C4-2B (cell line): ENCODE measurements around the gene CHPF2.

Experiments
- H3K27ac ChIP-seq: fragments of 450-650 bp; 2 replicates; pipeline ENCODE4 v1.5.1; 2017
- CTCF ChIP-seq: fragments of 450-650 bp; conservative IDR thresholded peaks from 2 replicates; pipeline ENCODE4 v1.5.1; 2017; ENCODE audit warnings: mild to moderate bottlenecking
- ZFX ChIP-seq: fragments of 450-650 bp; IDR thresholded peaks from 2 replicates; pipeline ENCODE4 v1.6.1; 2017

Gene CHPF2

DNA sequence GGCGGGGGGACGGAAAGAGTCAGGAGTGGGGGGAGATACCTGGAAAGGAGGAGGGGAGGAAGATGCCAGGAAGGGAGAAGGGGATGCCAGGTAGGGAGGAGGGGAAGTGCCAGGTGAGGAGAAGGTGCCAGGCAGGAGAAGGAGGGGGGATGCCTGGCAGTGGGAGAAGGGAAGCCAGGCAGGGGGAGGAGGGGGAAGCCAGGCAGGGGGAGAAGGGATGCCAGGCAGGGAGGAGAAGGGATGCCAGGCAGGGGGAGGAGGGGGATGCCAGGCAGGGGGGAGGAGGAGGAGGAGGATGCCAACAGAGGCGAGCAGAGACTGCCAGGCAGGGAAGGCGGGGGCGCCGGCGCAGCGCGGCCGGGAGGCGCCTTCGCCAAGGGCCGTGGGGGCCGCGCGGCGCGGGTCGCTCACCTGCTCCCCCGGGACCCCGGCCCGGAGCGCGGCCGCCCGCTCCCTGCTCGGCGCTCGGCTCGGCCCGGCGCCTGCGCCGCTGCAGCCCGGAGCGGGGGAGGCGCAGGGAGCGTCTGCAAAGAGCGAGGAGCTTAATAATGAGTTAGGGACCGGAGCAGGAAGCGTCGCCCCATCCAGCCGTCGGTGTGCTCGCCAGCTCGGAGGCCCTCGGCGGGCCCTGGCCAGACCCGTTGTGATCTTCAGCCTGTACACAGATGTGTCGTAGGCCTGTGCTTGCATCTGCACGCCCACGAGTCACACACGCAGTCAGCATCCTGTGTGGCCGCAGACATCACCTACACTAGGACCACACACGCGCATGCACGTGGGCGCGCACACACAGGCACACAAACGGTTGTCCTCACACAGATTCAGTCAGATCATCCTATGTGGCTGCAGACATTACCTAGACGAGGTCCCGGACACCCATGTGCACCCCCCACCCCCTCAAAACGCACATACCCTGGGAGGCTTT lies 44.6 kb downstream of the CHPF2 start:
- H3K27ac ChIP-seq: peak overlapping the region; percentile 6; the same call in 1 of the 2 replicates
- TF ChIP-seq CTCF (no peak), ZFX (no peak; the same call in 1 of the 2 replicates)

- no peak overlapping the region for H3K27ac ChIP-seq
- TF ChIP-seq CTCF (no peak), ZFX (no peak)
These were observed 45.3 kb downstream of the CHPF2 start for GRCh38 chr7:151277631-151278030.

GRCh38 chr7:151278949-151279348 lies 46.7 kb downstream of the CHPF2 start:
- no peak for TF ChIP-seq ZFX
- TF ChIP-seq CTCF: no peak
- no peak overlapping the region for H3K27ac ChIP-seq

- H3K27ac ChIP-seq: no peak overlapping the region
- TF ChIP-seq CTCF (no peak), ZFX (no peak)
These were observed 47.6 kb downstream of the CHPF2 start for GRCh38 chr7:151279868-151280267.

DNA sequence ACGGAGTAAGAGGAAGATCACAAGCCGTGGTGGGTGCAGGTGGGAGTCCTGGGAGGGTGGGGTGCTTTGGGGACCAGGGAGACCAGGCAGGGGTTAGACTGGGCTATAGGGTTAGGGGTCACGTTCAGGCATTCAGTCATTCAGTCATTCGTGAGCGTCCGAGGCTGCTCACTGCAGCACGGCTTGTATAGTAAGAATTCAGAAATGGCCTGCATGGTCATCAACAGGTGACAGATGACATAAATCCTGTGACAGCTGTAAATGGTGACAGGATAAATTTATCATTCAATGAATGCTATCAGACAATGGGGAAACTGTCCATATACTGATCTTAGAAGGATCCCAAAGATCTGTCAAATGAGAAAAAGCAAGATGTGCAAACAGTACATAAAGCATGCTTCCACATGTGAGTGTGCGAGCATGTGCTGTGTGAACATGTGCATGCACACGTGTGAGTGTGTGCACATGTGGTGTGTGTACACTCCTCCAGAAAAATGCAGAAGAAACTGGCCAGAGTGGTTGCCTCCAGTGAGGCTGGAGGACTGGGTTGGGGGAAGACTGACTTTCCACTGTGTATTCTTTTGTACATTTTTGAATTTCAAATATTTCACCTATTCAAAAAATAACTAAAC lies 48.2 kb downstream of the CHPF2 start:
- H3K27ac ChIP-seq: no peak overlapping the region
- TF ChIP-seq CTCF: no peak
- no peak for TF ChIP-seq ZFX

GRCh38 chr7:151281686-151282085 lies 49.4 kb downstream of the CHPF2 start:
- TF ChIP-seq ZFX (no peak), CTCF (no peak)
- no peak overlapping the region for H3K27ac ChIP-seq

GRCh38 chr7:151282111-151282510 lies 49.8 kb downstream of the CHPF2 start:
- no peak for TF ChIP-seq CTCF
- TF ChIP-seq ZFX: no peak

More at GRCh38 chr7:151282111-151282510, 49.8 kb downstream of the CHPF2 start:
- no peak overlapping the region for H3K27ac ChIP-seq
